ENCODE results near the gene SORCS3. TPM values are rescaled to one million over a fixed set of nuclear protein-coding genes. Genes with fewer than 3 reads are reported as not detected.

Gene SORCS3
- total and polyA plus RNA-seq, 2 of the 13 experiments (the other 11 are each of a cell fraction or from before 2014, with no cell fraction given) = 0.07 TPM; not detected in 1

DNA sequence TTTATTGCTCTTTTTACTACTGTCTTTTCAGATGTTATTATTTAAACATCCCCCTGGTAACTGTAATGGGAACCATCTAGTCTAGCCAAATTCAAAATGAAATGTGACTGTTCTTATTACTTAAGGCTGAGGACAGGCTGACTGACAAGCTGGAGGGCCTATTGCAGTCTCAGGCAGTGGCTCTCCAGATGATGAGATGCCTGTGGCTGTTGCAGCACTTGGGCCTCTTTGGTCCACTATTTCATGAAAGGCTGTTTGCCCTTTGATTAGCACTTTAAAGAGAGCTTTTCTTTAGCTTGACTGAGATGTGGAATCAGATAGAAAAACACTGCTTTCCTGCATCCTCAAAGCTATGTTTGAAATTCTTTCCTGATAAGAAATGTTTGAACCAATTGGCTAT is 540.5 kb downstream of the SORCS3 start (continued):
- TF ChIP-seq, protein P1, sequence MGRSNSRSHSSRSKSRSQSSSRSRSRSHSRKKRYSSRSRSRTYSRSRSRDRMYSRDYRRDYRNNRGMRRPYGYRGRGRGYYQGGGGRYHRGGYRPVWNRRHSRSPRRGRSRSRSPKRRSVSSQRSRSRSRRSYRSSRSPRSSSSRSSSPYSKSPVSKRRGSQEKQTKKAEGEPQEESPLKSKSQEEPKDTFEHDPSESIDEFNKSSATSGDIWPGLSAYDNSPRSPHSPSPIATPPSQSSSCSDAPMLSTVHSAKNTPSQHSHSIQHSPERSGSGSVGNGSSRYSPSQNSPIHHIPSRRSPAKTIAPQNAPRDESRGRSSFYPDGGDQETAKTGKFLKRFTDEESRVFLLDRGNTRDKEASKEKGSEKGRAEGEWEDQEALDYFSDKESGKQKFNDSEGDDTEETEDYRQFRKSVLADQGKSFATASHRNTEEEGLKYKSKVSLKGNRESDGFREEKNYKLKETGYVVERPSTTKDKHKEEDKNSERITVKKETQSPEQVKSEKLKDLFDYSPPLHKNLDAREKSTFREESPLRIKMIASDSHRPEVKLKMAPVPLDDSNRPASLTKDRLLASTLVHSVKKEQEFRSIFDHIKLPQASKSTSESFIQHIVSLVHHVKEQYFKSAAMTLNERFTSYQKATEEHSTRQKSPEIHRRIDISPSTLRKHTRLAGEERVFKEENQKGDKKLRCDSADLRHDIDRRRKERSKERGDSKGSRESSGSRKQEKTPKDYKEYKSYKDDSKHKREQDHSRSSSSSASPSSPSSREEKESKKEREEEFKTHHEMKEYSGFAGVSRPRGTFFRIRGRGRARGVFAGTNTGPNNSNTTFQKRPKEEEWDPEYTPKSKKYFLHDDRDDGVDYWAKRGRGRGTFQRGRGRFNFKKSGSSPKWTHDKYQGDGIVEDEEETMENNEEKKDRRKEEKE (IDR thresholded peaks at IDR 0.05) = no peak
- no peak for TF ChIP-seq ZSCAN30 (CRISPR knock-in tag; IDR thresholded peaks at IDR 0.05)
- TF ChIP-seq ZNF3 (CRISPR knock-in tag; IDR thresholded peaks at IDR 0.05) = no peak

DNA sequence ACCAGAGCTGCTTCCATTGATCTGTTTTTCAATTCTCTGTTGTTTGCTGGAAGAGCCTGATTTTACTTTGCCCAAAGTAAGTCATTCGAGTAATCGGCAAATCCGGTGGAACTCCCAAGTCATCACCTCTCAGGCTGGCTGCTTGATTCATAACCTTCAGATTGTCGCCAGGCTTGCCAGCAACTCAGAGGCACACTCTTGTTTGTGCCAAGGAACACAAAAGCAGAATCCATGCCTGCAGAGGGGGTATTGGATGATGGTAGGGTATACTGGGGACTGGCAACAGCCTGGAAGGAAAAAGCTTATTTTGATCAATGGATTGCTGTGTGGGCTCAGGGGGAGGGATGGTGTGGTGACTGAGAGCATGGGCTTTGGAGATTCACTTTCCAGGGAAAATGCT is 542.4 kb downstream of the SORCS3 start:
- in situ Hi-C loops (cut with HindIII; ENCODE audit: extremely low pct_ligation_motif_present, low pct_unique_long_range_greater_than_20kb) = no loop called here
- DNase-seq (ENCODE audit: low spot score) = no peak
- Histone ChIP-seq H3K9ac (ENCODE audit: insufficient read depth, low read depth, low read length) (no peak overlapping the region), H3K9me3 (ENCODE audit: low read length) (peaks cover 75% of the 10 kb centered on the region), H3K36me3 (replicated peaks in 1 of 2; ENCODE audit: control insufficient read depth in 1 of 2, insufficient read depth in 2 of 2, low read length in 2 of 2) (no peaks in the 10 kb centered on the region), H4K20me1 (ENCODE audit: insufficient read depth, low read length) (no peaks in the 10 kb centered on the region), H2AFZ (ENCODE audit: low read length) (no peak overlapping the region), H3K27ac (ENCODE audit: extremely low read length, insufficient read depth, low read length) (no peak overlapping the region), H3K4me3 (replicated peaks in 1 of 3; ENCODE audit: insufficient read depth in 1 of 3, low read depth in 2 of 3, low read length in 3 of 3) (no peak overlapping the region), H3K79me2 (ENCODE audit: insufficient read depth, low read length) (no peaks in the 10 kb centered on the region), H3K4me2 (ENCODE audit: low read depth, low read length) (no peak overlapping the region), H3K4me1 (ENCODE audit: insufficient read depth, low read length) (no peaks in the 10 kb centered on the region), H3K27me3 (ENCODE audit: control insufficient read depth in 1 of 2, insufficient read depth in 2 of 2, low read length in 2 of 2) (no peaks in the 10 kb centered on the region)
- no peak for ATAC-seq
- POLR2A ChIA-PET = no interaction called here
- 72% methylated on average over 4 of the region's 4 CpGs for whole genome bisulfite sequencing (ENCODE audit: low lambda C conversion rate)
- BruUV-seq (replicated peaks) = no TSS peak
- CTCF ChIA-PET (ENCODE audit: low intra/inter-chr PET ratio, low total read pairs) = no interaction called here
- intact Hi-C loops (cut with micrococcal nuclease; ENCODE audit: unreplicated experiment) = no loop called here
- FAIRE-seq = no peak
- TF ChIP-seq, protein P2, sequence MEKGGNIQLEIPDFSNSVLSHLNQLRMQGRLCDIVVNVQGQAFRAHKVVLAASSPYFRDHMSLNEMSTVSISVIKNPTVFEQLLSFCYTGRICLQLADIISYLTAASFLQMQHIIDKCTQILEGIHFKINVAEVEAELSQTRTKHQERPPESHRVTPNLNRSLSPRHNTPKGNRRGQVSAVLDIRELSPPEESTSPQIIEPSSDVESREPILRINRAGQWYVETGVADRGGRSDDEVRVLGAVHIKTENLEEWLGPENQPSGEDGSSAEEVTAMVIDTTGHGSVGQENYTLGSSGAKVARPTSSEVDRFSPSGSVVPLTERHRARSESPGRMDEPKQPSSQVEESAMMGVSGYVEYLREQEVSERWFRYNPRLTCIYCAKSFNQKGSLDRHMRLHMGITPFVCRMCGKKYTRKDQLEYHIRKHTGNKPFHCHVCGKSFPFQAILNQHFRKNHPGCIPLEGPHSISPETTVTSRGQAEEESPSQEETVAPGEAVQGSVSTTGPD (CRISPR knock-in tag; IDR thresholded peaks at IDR 0.05) = no peak
- TF ChIP-seq ZC3H13 (CRISPR knock-in tag; IDR thresholded peaks at IDR 0.05) (no peak), DR1 (CRISPR knock-in tag; IDR thresholded peaks at IDR 0.05) (no peak), ZNF17 (CRISPR knock-in tag; IDR thresholded peaks at IDR 0.05) (no peak), FOXP1 (IDR thresholded peaks at IDR 0.05) (no peak), FOXP1 (CRISPR knock-in tag; IDR thresholded peaks at IDR 0.05) (no peak), TEAD2 (CRISPR knock-in tag; IDR thresholded peaks at IDR 0.05) (no peak), ZNF430 (CRISPR knock-in tag; IDR thresholded peaks at IDR 0.05) (no peak), SRSF1 (optimal IDR thresholded peaks at IDR 0.05; ENCODE audit: low read depth, low read length) (no peak), KLF11 (CRISPR knock-in tag; IDR thresholded peaks at IDR 0.05) (no peak), FOXA3 (CRISPR knock-in tag; IDR thresholded peaks at IDR 0.05) (no peak), SP2 (CRISPR knock-in tag; IDR thresholded peaks at IDR 0.05) (no peak), ZNF225 (CRISPR knock-in tag; IDR thresholded peaks at IDR 0.05) (no peak), ZNF619 (CRISPR knock-in tag; IDR thresholded peaks at IDR 0.05) (no peak), PAF1 (CRISPR knock-in tag; IDR thresholded peaks at IDR 0.05) (no peak)
- TF ChIP-seq, protein P3, sequence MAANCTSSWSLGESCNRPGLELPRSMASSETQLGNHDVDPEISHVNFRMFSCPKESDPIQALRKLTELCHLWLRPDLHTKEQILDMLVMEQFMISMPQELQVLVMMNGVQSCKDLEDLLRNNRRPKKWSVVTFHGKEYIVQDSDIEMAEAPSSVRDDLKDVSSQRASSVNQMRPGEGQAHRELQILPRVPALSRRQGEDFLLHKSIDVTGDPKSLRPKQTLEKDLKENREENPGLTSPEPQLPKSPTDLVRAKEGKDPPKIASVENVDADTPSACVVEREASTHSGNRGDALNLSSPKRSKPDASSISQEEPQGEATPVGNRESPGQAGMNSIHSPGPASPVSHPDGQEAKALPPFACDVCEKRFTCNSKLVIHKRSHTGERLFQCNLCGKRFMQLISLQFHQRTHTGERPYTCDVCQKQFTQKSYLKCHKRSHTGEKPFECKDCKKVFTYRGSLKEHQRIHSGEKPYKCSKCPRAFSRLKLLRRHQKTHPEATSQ (CRISPR knock-in tag; IDR thresholded peaks at IDR 0.05; ENCODE audit: borderline replicate concordance) = no peak

Measured in HepG2 (cell line).